Measurements from ENCODE around the gene C22orf15.
A peak's percentile ranks its signal among the peaks of the same experiment; 100 is the strongest.

The C22orf15 gene

GRCh38 chr22:23762842-23763578 is at the start of gene C22orf15:
C22orf15 (plus strand) TSS chr22:23762990; CDS start chr22:23763307, 317 bp downstream.
- H3K4me1 ChIP-seq (ENCODE audit: control insufficient read depth, insufficient read depth, low read length) = peaks cover 11% of the 10 kb centered on the region
- H3K9ac ChIP-seq (ENCODE audit: low read length) = no peak within 1 kb of the TSS
- H3K9me3 ChIP-seq (ENCODE audit: control insufficient read depth, low read length) = no peaks in the 10 kb centered on the region
- DNase-seq (ENCODE audit: low read depth) = no peak
- no peaks in the 10 kb centered on the region for H3K27me3 ChIP-seq (replicated peaks; ENCODE audit: control insufficient read depth, insufficient read depth, low read length)
- H3K36me3 ChIP-seq (ENCODE audit: control insufficient read depth, insufficient read depth, low read length, severe bottlenecking) = no peaks in the 10 kb centered on the region
- H3K4me3 ChIP-seq (ENCODE audit: low read length) = no peak within 1 kb of the TSS

- Histone ChIP-seq H3K27me3 (replicated peaks; ENCODE audit: control insufficient read depth, insufficient read depth, low read length) (no peaks in the 10 kb centered on the region), H3K4me1 (ENCODE audit: control insufficient read depth, insufficient read depth, low read length) (peaks cover 6% of the 10 kb centered on the region), H3K36me3 (ENCODE audit: control insufficient read depth, insufficient read depth, low read length, severe bottlenecking) (peaks cover 44% of the 10 kb centered on the region), H3K9ac (ENCODE audit: low read length) (no peak overlapping the region), H3K9me3 (ENCODE audit: control insufficient read depth, low read length) (no peaks in the 10 kb centered on the region), H3K4me3 (ENCODE audit: low read length) (no peak overlapping the region)
- no peak for DNase-seq (ENCODE audit: low read depth)
These were observed 48.8 kb upstream of the C22orf15 start for GRCh38 chr22:23713696-23714595.

- peaks cover 35% of the 10 kb centered on the region for H3K36me3 ChIP-seq (ENCODE audit: control insufficient read depth, insufficient read depth, low read length, severe bottlenecking)
- no peak for DNase-seq (ENCODE audit: low read depth)
- H3K9me3 ChIP-seq (ENCODE audit: control insufficient read depth, low read length) = no peaks in the 10 kb centered on the region
- H3K9ac ChIP-seq (ENCODE audit: low read length) = no peak overlapping the region
- no peak overlapping the region for H3K4me3 ChIP-seq (ENCODE audit: low read length)
- H3K27me3 ChIP-seq (replicated peaks; ENCODE audit: control insufficient read depth, insufficient read depth, low read length) = no peaks in the 10 kb centered on the region
- H3K4me1 ChIP-seq (ENCODE audit: control insufficient read depth, insufficient read depth, low read length) = peaks cover 6% of the 10 kb centered on the region
These were observed 47.9 kb upstream of the C22orf15 start for GRCh38 chr22:23714596-23715578.

GRCh38 chr22:23715806-23716375 is 46.9 kb upstream of the C22orf15 start:
- H3K4me3 ChIP-seq (ENCODE audit: low read length) = peak overlapping the region; percentile 92
- H3K9ac ChIP-seq (ENCODE audit: low read length) = peak overlapping the region; percentile 92
- H3K9me3 ChIP-seq (ENCODE audit: control insufficient read depth, low read length) = no peaks in the 10 kb centered on the region
- no peaks in the 10 kb centered on the region for H3K27me3 ChIP-seq (replicated peaks; ENCODE audit: control insufficient read depth, insufficient read depth, low read length)
- peaks cover 6% of the 10 kb centered on the region for H3K4me1 ChIP-seq (ENCODE audit: control insufficient read depth, insufficient read depth, low read length)
- peaks cover 26% of the 10 kb centered on the region for H3K36me3 ChIP-seq (ENCODE audit: control insufficient read depth, insufficient read depth, low read length, severe bottlenecking)
- DNase-seq (ENCODE audit: low read depth) = no peak

GRCh38 chr22:23716811-23717801 is 45.7 kb upstream of the C22orf15 start:
- peak; percentile 93 for DNase-seq (ENCODE audit: low read depth)

GRCh38 chr22:23718371-23719165 is 44.2 kb upstream of the C22orf15 start:
- no peak for DNase-seq (ENCODE audit: low read depth)
- H3K4me3 ChIP-seq (ENCODE audit: low read length) = no peak overlapping the region
- H3K4me1 ChIP-seq (ENCODE audit: control insufficient read depth, insufficient read depth, low read length) = peaks cover 6% of the 10 kb centered on the region
- H3K27me3 ChIP-seq (replicated peaks; ENCODE audit: control insufficient read depth, insufficient read depth, low read length) = no peaks in the 10 kb centered on the region
- H3K9ac ChIP-seq (ENCODE audit: low read length) = no peak overlapping the region
- H3K9me3 ChIP-seq (ENCODE audit: control insufficient read depth, low read length) = no peaks in the 10 kb centered on the region
- peaks cover 10% of the 10 kb centered on the region for H3K36me3 ChIP-seq (ENCODE audit: control insufficient read depth, insufficient read depth, low read length, severe bottlenecking)

More at GRCh38 chr22:23716811-23717801, 45.7 kb upstream of the C22orf15 start:
- Histone ChIP-seq H3K36me3 (ENCODE audit: control insufficient read depth, insufficient read depth, low read length, severe bottlenecking) (peaks cover 17% of the 10 kb centered on the region), H3K4me1 (ENCODE audit: control insufficient read depth, insufficient read depth, low read length) (peaks cover 6% of the 10 kb centered on the region), H3K27me3 (replicated peaks; ENCODE audit: control insufficient read depth, insufficient read depth, low read length) (no peaks in the 10 kb centered on the region), H3K4me3 (ENCODE audit: low read length) (peak overlapping the region; percentile 92), H3K9ac (ENCODE audit: low read length) (peak overlapping the region; percentile 92), H3K9me3 (ENCODE audit: control insufficient read depth, low read length) (no peaks in the 10 kb centered on the region)

GRCh38 chr22:23720855-23721254 is 41.9 kb upstream of the C22orf15 start:
- Histone ChIP-seq H3K4me3 (ENCODE audit: low read length) (no peak overlapping the region), H3K9ac (ENCODE audit: low read length) (no peak overlapping the region), H3K27me3 (replicated peaks; ENCODE audit: control insufficient read depth, insufficient read depth, low read length) (no peaks in the 10 kb centered on the region), H3K9me3 (ENCODE audit: control insufficient read depth, low read length) (no peaks in the 10 kb centered on the region), H3K4me1 (ENCODE audit: control insufficient read depth, insufficient read depth, low read length) (peaks cover 6% of the 10 kb centered on the region), H3K36me3 (ENCODE audit: control insufficient read depth, insufficient read depth, low read length, severe bottlenecking) (no peaks in the 10 kb centered on the region)
- DNase-seq (ENCODE audit: low read depth) = no peak

GRCh38 chr22:23722160-23722559 is 40.6 kb upstream of the C22orf15 start:
- Histone ChIP-seq H3K9me3 (ENCODE audit: control insufficient read depth, low read length) (no peaks in the 10 kb centered on the region), H3K4me3 (ENCODE audit: low read length) (no peak overlapping the region), H3K27me3 (replicated peaks; ENCODE audit: control insufficient read depth, insufficient read depth, low read length) (no peaks in the 10 kb centered on the region), H3K9ac (ENCODE audit: low read length) (no peak overlapping the region), H3K4me1 (ENCODE audit: control insufficient read depth, insufficient read depth, low read length) (no peaks in the 10 kb centered on the region), H3K36me3 (ENCODE audit: control insufficient read depth, insufficient read depth, low read length, severe bottlenecking) (no peaks in the 10 kb centered on the region)
- no peak for DNase-seq (ENCODE audit: low read depth)

- no peak overlapping the region for H3K4me3 ChIP-seq (ENCODE audit: low read length)
- no peaks in the 10 kb centered on the region for H3K36me3 ChIP-seq (ENCODE audit: control insufficient read depth, insufficient read depth, low read length, severe bottlenecking)
- no peak for DNase-seq (ENCODE audit: low read depth)
- H3K9ac ChIP-seq (ENCODE audit: low read length) = no peak overlapping the region
- no peaks in the 10 kb centered on the region for H3K27me3 ChIP-seq (replicated peaks; ENCODE audit: control insufficient read depth, insufficient read depth, low read length)
- no peaks in the 10 kb centered on the region for H3K4me1 ChIP-seq (ENCODE audit: control insufficient read depth, insufficient read depth, low read length)
- no peaks in the 10 kb centered on the region for H3K9me3 ChIP-seq (ENCODE audit: control insufficient read depth, low read length)
These were observed 40.1 kb upstream of the C22orf15 start for GRCh38 chr22:23722724-23723123.

Measured in adipocyte (in vitro differentiated cells).